ENCODE data around the gene ALOX12B. TPM values are rescaled to one million over a fixed set of nuclear protein-coding genes. Genes with fewer than 3 reads are reported as not detected.

ALOX12B gene
- total and polyA plus RNA-seq, 2 of the 8 experiments (the other 6 are each of a cell fraction or from before 2014, with no cell fraction given) = 0.86 TPM; not detected in 1

- no peak overlapping the region for H2BK15ac ChIP-seq (ENCODE audit: low read length)
- no peak overlapping the region for H2BK20ac ChIP-seq (ENCODE audit: low read length)
- no peak overlapping the region for H3K56ac ChIP-seq (replicated peaks; ENCODE audit: insufficient read length, low read depth, low read length)
- no peak overlapping the region for H3K4ac ChIP-seq (replicated peaks; ENCODE audit: insufficient read length, low read depth, low read length)
- no peak overlapping the region for H2AK5ac ChIP-seq (ENCODE audit: low read depth, low read length)
- H4K91ac ChIP-seq (replicated peaks; ENCODE audit: insufficient read length, low read length) = no peak overlapping the region
- no peak overlapping the region; the same call in 1 of the 2 replicates for H3K18ac ChIP-seq (ENCODE audit: extremely low read depth, low read length)
- H3K79me1 ChIP-seq (ENCODE audit: low read depth, low read length) = no peaks in the 10 kb centered on the region; the same call in 1 of the 2 replicates
- DNase-seq (ENCODE audit: low read depth in 1 of 2, low spot score in 2 of 2) (peak in 1 of 2 experiments; percentile 65), FAIRE-seq (no peak)
- H3K9ac ChIP-seq (replicated peaks in 1 of 4; ENCODE audit: extremely low read depth in 1 of 4, low read depth in 3 of 4, low read length in 3 of 4) = no peak overlapping the region
- H2BK120ac ChIP-seq (replicated peaks; ENCODE audit: low read depth, low read length) = no peak overlapping the region
- H3K4me3 ChIP-seq (ENCODE audit: extremely low read depth in 1 of 4, insufficient read depth in 2 of 4, low read depth in 3 of 4, low read length in 4 of 4) = peak overlapping the region; percentile 34 to 65 (median 50); a peak in 7 of 8 replicates
- POLR2A ChIA-PET (ENCODE audit: partially characterized antibody) = interaction anchor here (2.5 kb wide), 1 partner anchor 10 kb away, joined by 10 read pairs; no protein-coding TSS in a partner anchor
- H3K79me2 ChIP-seq (ENCODE audit: control insufficient read depth in 1 of 2, insufficient read depth in 2 of 2, low read length in 2 of 2) = no peaks in the 10 kb centered on the region
- no peak overlapping the region for H2BK12ac ChIP-seq (ENCODE audit: low read depth, low read length)
- H3K14ac ChIP-seq (ENCODE audit: insufficient read length) = no peak overlapping the region
- H3K4me2 ChIP-seq (ENCODE audit: insufficient read depth in 1 of 2, low read depth in 2 of 2, low read length in 2 of 2) = peak overlapping the region; percentile 97 to 99
- no peak overlapping the region for H3K27ac ChIP-seq (ENCODE audit: low read depth, low read length)
- peak overlapping the region; percentile 9; the same call in 1 of the 2 replicates for H4K8ac ChIP-seq (ENCODE audit: extremely low read depth, insufficient read depth, low read length)
- CTCF ChIA-PET (ENCODE audit: partially characterized antibody) = interaction anchor here (3.3 to 17.3 kb wide), 5 partner anchors 11 to 45 kb away, joined by 14 to 315 read pairs (median 219); partner anchors contain the start of genes ALOX12B and ALOXE3
- no peaks in the 10 kb centered on the region for H3K9me3 ChIP-seq (ENCODE audit: insufficient read depth in 2 of 2, low read depth in 1 of 2, low read length in 1 of 2)
- H2BK5ac ChIP-seq (ENCODE audit: low read depth, low read length) = no peak overlapping the region
- no peak overlapping the region for H4K5ac ChIP-seq (ENCODE audit: insufficient read length, low read depth, low read length)
- 5% methylated on average over 28 of the region's 28 CpGs; no CpG with 5 or more reads in 1 of the 2 experiments for WGBS, 2 experiments (ENCODE audit: extremely low coverage in 1 of 2, insufficient coverage in 1 of 2, insufficient read length in 1 of 2, insufficient replicate concordance in 2 of 2, low coverage in 1 of 2, low lambda C conversion rate in 2 of 2, missing lambda C conversion rate in 1 of 2)
- H3K27me3 ChIP-seq (replicated peaks in 1 of 4; ENCODE audit: control insufficient read depth in 3 of 4, extremely low read depth in 1 of 4, insufficient read depth in 3 of 4, low read length in 3 of 4) = peaks cover 39 to 84% (median 64%) of the 10 kb centered on the region in 4 experiments
- peaks cover 0 to 23% (median 9%) of the 10 kb centered on the region in 4 experiments; a peak in 5 of 7 replicates for H3K4me1 ChIP-seq (replicated peaks in 1 of 4; ENCODE audit: control insufficient read depth in 3 of 4, insufficient read depth in 4 of 4, low read length in 3 of 4)
- no peak overlapping the region for H2AFZ ChIP-seq (ENCODE audit: low read length)
- H3K23ac ChIP-seq (ENCODE audit: insufficient read length) = no peak overlapping the region
- peaks cover 10% of the 10 kb centered on the region for H3K23me2 ChIP-seq (ENCODE audit: low read depth, low read length)
- peaks cover 3 to 6% of the 10 kb centered on the region in 2 experiments for H4K20me1 ChIP-seq (replicated peaks in 1 of 2; ENCODE audit: control insufficient read depth in 1 of 2, insufficient read depth in 2 of 2, low read length in 2 of 2)
- H3K36me3 ChIP-seq (ENCODE audit: control insufficient read depth in 2 of 4, insufficient read depth in 4 of 4, low read length in 3 of 4) = no peaks in the 10 kb centered on the region
- TF ChIP-seq MAFK (IDR thresholded peaks at IDR 0.05; ENCODE audit: low read depth, low read length) (no peak), EZH2 (IDR thresholded peaks at IDR 0.05; ENCODE audit: low read depth, low read length, severe bottlenecking) (peak; percentile 88), SAP30 (IDR thresholded peaks at IDR 0.05; ENCODE audit: insufficient read depth, insufficient replicate concordance, low read length) (no peak), ASH2L (IDR thresholded peaks at IDR 0.05; ENCODE audit: low read length) (no peak), CREB1 (IDR thresholded peaks at IDR 0.05) (no peak), USF2 (IDR thresholded peaks at IDR 0.05; ENCODE audit: low read length) (no peak), SUZ12 (IDR thresholded peaks at IDR 0.05; ENCODE audit: low read length) (peak; percentile 85), SP2 (IDR thresholded peaks at IDR 0.05; ENCODE audit: low read length) (no peak), CHD1 (IDR thresholded peaks at IDR 0.05; ENCODE audit: low read depth, low read length) (no peak), BCL11A (IDR thresholded peaks at IDR 0.05; ENCODE audit: low read depth in 2 of 2, low read length in 2 of 2) (no peak), KDM5A (IDR thresholded peaks at IDR 0.05; ENCODE audit: low read length) (no peak), KDM1A (IDR thresholded peaks at IDR 0.05; ENCODE audit: borderline replicate concordance, low read length) (no peak), CHD2 (IDR thresholded peaks at IDR 0.05; ENCODE audit: low read length) (no peak)
These were observed 15.2 kb downstream of the ALOX12B start for GRCh38 chr17:8072341-8072728.
